H4 (cell line): ENCODE data around the gene DDX51. TPM values are rescaled to one million over a fixed set of nuclear protein-coding genes. Genes with fewer than 3 reads are reported as not detected.
"Not testable (repeated sequence)": the region's sequence is repeated elsewhere in the genome, so short reads cannot be mapped to it uniquely, and the experiment has no call there.

Experiments used
- DNase-seq: peaks from one replicate; pipeline ENCODE4 v3.0.0-alpha.2; 2015; ENCODE audit warnings: low spot score
- total RNA-seq: library from RNA; depleted of rRNA; stranded (reverse); fragments of >200 nt; shearing (Covaris generic); gene quantifications from 2 replicates; pipeline ENCODE4 v1.2.3, GENCODE V29; 2014

The DDX51 gene
- total RNA-seq, 1 experiment from 2014 or later = 4.2 TPM

DNA sequence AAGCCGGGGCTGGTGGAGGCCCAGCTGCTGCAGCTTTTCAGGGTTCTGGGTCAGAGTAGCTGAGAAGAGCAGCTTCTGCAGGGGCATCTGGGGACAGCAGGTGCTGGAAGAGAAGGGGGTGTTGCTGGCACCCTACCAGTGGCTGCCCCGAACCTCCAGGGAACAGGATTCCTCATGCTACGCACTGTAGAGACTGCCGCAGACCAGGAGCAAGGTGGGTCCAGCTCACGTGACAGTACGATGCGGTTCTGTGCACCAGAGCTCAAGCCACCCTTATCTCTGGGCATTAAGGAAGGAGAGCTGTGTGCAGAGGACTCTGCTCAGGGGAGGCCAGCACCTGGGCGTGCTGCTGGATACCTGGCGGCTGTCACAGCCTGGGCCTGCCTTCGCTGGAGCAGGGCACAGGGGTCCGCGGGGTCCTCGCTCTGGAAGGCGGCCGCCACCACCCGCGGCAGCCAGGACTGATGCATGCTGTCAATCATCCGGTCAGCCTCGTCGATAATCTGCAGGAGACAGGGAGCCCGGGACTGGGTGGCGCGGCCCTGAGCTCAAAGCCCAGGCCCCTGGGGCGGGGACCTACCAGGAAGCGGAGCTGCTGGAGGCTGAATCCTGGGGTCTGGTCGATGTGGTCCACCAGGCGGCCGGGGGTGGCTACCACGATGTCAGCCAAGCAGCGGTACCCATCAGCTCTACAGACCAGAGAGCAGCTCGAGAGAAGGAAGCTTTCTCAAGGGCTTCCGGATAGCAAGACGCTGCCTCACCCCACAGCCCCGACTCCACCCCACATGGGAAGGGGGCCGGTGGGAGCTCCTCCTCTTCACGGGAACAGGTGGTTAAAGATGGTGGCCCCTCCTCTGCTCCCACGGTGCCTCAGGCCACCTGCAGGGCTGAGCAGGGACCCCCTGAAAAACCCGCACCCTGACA lies 2.9 kb downstream of the DDX51 start:
- DNase-seq = no peak

DNA sequence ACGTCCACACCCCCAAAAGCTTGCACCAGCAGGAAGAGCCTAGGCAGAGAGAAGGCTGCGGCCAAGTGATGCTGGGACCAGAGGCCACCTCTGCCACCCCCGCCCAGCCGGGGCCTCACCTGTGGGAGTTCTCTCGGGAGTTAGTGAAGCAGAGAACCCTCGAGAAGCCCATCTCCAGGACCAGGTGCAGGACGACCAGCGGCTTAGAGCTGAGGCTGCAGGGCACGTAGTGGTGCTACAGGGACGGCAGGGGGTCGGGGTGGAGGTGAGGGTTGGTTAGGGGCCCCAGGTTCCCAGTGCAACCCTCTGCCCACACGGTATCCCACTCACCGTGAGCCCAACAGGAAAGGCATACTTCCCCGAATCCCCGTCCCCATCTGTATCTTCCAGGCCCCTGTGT lies 3.6 kb downstream of the DDX51 start:
- DNase-seq = no peak

DNA sequence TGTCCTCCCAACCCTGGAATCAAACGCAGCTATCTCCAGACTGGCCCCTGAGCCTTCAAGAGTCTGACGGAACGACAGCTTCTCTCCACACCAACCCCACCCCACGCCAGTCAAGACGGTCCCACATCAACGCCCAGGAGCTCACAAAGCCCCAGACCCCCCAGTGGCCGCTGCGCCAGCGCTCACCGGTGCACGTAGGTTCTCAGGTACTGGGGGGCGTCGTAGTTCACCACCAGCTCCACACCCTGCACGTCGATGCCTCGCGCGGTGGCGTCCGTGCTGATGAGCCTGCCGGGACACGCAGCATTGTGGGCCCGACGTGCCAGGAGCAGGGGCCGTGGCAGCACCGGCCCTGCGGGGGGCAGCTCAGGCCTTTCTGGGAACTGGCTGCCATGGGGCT lies 4.2 kb downstream of the DDX51 start:
- no peak for DNase-seq

DNA sequence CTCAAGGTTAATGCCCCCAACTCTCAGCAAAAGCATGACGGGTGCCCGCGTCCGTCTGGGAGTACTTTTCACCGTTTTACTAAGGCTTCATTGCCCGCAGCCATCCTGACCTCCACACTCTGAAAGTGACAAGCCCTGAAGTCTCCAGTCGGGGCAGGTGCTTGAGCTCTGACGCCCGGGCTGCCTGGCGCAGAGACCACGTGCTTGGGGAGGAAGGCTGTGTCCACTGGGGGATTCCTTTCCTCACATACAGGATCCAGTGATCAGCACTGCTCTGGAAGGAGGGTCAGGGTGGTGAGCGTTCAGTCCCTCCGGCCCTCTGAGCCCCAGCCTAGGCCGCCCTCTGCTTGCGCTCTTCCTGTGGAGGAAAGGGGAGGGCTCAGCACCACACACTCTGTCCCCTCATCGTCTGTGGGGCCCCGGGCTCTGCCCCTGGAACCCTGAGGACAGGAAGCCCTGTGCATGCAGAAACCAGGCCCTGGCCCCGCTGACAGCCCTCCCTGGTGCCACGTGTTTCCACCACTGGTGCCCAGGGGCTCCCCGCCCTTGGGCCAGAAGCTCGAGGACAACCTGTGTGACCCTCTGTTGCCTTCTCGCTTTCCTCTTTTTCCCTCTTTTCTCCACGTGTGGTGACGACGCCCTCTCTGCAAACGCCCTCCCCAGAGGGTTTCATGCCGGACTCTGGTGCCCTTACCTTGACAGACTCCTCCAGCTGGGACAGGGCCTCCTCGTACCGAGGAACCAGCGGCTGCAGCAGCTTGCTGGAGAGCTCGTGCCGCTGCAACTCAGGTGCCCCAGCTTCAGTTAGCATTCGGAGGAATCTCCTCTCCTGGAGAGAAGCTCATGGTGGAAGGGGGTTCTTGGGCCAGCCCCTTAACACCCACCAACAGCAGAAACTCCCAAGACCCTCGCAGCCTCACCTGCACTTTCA lies 4.9 kb downstream of the DDX51 start:
- no peak for DNase-seq

DNA sequence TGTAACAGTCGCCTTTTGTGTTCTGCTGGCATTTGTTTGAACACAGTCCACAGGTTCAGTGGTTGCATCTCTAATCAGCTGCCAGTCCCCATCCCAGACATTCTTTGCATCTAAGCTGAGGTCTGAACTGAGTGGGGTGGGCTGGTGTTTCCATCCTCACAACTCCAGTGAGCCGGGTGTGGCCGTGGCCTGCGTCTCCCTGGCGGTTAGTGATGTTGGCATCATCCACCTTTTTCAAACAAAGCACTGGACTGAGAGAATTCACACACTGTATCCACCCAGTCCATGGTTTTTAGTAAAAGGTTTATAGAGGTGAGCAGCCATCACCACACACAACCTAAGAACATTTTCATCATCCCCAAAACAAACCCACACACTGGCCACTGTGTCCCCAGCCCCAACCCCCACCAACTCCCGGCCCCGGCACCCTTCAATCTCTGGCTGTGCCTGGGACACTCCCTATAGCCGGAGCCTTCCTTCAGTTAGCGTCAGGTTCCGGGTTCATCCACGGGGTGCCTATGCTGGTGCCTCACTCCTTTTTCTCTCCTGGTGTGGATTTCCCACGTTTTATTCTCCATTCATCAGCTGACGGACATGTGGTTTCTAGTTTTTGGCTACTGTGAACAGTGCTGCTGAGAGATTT lies 6.5 kb downstream of the DDX51 start:
- no peak for DNase-seq

DNA sequence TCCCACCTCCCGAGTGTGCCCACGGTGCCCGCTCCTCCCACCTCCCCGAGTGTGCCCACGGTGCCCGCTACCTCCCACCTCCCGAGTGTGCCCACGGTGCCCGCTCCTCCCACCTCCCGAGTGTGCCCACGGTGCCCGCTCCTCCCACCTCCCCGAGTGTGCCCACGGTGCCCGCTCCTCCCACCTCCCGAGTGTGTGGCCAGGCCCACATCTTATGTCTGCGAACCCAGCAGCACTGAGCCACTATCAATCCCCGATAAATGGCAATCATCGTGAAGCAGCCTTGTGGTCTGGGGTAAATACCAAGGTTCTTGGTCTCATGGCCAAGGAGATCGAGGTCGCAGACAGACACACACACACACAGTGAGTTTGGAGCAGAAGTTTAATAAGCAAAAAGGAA lies 7.9 kb downstream of the DDX51 start:
- not testable (repeated sequence) for DNase-seq

DNA sequence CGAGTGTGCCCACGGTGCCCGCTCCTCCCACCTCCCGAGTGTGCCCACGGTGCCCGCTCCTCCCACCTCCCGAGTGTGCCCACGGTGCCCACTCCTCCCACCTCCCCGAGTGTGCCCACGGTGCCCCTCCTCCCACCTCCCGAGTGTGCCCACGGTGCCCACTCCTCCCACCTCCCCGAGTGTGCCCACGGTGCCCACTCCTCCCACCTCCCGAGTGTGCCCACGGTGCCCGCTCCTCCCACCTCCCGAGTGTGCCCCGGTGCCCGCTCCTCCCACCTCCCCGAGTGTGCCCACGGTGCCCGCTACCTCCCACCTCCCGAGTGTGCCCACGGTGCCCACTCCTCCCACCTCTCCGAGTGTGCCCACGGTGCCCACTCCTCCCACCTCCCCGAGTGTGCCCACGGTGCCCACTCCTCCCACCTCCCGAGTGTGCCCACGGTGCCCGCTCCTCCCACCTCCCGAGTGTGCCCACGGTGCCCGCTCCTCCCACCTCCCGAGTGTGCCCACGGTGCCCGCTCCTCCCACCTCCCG lies 9.4 kb downstream of the DDX51 start:
- DNase-seq = not testable (repeated sequence)

DNA sequence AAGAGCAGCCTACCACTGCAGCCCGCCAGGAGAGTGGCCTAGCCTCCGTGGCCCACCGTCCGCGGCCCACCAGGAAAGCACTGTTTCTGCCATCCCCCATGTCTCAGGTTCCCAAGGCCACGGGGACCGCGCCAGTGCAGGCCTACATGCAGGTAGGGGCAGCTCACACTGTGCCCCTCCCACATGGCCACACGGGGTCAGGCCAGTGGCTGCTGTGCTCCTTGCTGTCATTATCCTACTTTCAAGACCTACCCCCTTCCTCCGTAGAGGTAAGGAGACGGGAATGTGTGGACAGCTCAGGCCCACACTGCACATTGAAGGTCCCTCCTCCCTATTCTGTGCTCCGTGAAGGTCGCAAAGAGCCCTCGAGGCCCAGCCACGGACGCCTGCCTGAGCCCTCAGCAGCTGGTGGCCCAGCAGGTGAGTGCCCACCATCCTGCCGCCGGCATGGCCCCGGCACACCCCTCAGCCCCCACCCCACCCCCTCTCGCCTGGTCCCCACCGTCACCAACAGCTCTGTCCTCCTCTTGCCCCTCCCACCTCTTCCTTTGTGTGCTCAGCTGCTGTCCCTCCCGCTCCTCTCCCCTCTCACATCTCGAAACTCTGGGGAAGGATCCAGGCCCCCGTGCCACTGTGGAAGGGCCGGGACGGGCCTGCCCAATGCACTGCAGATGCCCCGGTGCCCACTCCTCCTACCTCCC lies 10.0 kb downstream of the DDX51 start:
- no peak for DNase-seq

DNA sequence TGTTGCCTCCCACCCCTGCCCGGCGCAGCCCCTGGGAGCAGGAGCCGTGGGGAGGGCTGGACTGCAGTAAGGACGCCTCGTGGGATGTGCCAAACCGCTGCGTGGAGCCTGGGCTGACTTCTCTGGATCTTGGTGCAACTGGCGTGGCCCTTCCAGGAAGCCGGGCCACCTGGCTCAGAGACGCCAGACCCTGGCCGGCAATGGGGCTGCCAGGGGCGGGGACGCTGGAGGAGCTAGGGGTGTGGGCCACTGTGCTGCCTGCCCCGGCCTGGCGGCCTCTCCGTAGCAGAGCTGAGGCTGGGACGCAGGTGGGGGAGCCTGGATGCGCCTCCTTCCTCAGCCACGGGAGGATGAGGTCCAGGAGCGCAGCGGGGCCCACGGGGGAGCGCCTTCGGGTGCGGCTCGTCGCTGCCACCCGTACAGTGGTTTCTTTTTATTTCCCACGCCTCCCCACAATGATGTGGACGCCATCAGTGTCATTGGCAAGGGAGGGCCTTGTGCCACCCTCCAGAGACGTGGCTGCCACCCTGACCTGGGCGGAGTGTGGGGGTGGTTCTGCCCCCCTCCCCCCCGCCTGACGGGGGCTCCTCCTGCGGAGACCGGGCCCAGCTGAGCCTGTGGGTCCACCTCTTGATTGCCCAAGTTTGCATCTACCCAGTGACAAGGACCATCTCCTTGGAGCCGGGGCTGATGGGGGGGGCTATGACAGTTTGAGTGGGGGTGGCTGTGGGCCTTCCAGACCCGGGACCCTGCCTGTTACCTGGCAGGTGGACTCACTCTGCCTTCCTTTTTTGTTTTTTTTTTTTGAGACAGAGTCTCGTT lies 11.3 kb downstream of the DDX51 start:
- no peak for DNase-seq

DNA sequence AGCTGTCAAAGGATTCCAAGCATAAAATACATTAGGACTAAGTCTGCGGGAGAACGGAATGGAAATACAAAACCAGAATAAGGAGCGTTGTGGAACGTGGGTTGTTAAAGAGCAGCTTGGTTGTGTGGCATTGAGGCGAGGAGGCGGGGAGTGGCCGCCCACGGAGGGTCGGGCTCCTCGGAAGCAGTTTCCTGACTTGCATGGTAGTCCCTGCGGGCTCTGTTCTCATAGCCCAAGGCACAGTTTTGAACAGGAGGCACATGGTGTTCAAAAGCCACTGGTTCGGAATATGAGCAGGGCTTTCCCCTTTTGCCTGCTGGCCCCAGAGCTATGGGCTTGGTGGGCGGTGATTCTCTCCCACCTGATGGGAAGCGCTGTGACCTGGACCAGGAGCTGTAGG lies 12.2 kb downstream of the DDX51 start:
- DNase-seq = no peak

DNA sequence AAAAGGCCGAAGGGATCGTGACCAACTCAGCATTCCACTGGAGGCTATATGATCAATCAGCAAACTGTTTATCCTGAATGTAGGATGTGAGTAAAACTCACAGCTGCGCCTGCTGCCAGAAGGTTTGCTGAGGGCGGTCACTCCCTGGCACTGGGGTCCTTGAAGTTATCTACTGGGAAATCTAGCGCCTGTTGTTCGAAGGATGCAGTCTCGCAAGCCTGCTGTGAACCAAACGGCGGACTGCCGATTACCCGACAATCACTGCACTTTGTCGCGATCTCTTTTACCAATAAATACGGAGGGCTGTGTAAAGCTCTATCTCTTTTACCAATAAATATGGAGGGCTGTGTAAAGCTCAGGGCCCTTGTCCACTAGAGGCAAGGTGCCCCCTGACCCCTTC lies 12.9 kb downstream of the DDX51 start:
- DNase-seq = no peak

DNA sequence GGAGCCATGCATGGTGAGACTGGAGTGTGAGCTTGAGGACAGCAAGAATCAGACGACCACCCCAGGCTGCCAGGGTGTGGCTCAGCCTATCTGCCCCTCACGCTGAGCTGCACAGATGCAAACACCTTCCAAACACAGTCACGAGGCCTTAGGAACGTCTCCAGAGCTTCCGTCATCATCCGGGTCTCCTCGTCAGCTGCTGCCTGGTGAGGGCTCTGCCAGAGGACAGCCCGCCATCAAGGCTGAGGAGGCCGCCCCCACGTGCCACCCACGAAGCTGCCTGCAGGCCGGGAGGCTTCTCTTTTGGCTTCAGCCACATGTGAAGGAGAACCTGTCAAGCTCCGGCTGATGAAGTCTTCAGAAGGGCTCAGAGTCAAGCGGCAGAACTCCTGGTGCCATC lies 13.4 kb downstream of the DDX51 start:
- no peak for DNase-seq

DNA sequence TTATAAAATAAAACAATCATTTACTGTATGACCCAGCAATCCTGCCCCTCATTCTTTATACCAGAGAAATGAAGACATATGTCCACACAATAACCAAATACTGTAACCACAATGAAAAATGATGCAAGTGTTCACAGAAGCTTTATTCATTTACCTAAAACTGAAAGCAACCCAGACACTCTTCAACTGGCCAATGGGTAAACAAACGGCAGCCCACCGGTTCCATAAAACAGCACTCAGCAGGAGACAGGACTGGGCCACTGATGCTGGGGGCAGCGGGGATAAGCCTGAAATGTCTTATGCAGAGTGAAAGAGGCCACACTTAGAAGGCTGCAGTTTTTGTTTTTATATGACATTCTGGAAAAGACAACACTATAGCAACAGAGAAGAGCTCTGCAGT lies 15.1 kb downstream of the DDX51 start:
- DNase-seq = no peak

DNA sequence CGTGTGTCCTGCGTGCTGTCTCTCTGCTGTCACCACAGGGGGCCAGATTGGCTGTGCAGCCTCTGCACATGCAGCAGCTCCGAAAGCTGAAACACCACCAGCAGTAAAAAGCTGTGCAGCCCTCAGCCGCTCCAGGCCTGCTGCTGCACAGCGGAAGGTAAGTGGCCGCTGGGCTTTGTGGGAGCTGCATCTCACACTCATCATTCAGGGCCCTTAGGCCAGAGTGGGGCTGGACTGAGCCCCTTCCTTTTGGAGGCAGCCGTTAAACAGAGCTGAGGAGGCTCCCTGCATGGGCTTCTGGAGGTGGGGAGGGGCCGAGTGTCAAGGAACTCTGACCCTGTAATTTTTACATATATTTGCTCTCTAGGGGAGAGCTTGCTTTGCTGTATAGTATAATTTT lies 17.1 kb downstream of the DDX51 start:
- DNase-seq = no peak

DNA sequence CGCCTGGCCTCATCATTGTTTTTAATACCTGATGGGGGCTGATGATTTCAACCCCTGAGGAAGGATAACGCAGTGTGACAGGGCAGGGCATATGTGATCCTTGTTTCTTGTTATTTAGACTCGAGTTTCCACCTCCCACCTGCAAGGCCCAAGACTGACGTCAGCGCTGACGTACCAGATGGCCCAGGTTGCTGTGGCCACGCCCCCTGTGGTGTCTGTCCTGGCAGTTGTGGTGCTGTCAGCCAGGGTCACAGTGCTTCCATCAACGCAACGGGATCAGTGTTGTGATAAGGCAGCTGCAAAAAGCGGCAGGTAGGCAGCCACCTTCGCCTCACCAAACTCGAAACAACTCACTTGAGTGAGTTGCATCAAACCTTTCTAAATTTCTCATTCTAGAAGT lies 18.4 kb downstream of the DDX51 start:
- no peak for DNase-seq

DNA sequence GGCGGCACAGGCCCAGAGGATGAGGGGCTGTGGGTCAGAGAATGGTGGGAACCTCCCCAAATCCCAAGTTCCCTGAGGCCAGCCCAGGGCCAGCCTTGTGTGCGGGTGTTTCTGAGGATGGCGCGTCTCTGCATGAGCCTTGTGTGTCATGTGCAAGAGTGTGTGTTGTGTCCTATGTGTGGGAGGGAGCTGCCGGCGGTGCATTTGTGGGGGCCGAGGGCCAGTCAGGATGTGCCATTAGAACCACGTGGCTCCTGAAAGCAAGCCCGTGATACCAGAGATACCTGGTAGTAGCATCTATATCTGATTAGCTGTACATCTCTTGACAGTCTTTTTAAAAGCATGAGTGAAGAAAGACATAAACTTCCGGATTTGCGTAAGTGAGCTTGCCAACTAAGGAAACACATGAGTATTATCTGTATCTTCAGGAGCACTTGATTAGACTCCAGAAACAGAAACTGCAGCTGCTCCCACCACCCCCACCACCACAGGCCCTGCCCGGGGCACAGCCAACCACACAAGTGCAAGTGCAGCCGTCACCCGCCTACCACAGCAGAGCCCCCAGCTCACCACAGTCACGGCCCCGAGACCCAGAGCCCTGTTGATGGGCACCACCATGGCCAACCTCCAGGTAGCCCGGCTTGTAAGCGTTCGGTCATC lies 19.2 kb downstream of the DDX51 start:
- no peak for DNase-seq

DNA sequence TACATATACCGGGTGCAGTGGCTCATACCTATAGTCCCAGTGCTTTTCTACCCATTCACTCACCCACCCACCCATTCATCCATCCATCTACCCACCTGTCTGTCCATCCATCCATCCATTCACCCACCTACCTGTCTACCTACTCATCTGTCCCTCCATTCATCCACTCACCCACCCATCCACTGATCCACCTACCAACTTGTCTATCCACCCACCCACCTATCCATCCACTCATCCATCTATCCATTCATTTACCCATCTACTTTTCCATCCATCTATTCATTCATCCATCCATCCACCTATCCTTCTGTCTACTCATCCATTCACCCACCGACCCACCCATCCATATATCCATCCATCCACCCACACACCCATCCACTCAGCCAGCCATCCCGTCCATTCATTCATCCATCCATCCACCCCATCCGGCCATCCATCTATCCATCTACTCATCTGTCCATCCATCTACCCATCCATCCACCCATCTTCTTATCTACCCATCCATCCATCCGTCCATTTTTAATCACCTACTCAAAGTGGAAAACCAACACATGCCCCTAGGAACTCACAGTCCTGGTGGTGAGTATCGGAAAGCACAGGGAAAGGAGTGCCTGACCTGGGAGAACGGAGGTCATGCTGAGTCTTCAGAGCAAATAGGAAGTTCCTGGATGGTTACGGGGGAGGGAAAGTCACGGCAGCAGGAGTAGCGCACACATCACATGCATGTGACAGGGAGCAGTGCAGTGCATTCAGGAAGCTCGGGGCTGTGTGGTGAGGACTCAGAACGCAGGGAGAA lies 20.0 kb downstream of the DDX51 start:
- no peak for DNase-seq

DNA sequence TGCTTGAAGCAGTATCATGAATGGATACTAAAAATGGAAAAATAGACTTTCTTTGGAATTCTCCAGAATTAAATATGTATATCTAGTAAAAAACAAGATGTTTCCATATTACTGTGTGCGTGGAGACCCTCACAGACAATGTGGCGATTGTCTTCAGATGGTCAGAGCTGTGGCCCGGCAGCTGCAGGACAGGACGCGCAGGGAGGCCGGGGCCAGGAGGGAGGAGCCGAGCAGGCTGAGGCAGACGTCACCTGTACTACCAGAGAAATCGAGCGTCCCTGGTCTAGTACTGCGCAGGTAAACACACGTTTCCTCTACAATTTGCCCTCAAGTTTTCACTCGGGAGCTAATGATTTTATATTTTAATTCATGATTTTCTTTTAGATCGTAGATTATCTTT lies 22.8 kb downstream of the DDX51 start:
- no peak for DNase-seq

DNA sequence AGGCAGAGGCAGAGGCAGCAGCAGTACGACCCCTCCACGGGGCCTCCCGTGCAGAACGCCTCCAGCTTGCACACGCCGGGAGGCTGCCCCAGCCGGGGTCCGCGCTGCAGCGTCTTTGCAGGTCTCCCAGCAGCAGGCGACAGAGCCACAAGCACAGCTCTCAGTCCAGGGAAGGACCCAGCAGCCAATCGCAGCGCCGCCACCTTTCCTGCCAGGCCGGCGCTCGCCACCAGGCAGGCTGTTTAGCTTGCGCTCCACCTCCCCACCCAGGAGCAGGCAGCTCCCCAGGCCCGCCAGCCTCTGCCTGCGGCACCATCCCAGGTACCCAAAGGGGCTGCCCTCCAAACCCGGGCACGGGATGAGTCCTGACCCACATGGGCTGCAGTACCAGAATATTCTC lies 25.2 kb downstream of the DDX51 start:
- no peak for DNase-seq
